NCI-H187 treated with DMSO at 0.1 percent for 48 hours (cell line): ENCODE results near the gene AMZ2.
"Not testable (repeated sequence)": the region's sequence is repeated elsewhere in the genome, so short reads cannot be mapped to it uniquely, and the experiment has no call there.

Experiments
- DNase-seq: peaks from one replicate; lab custom pipeline; 2025; lab: John Stamatoyannopoulos, UW

AMZ2 gene

DNA sequence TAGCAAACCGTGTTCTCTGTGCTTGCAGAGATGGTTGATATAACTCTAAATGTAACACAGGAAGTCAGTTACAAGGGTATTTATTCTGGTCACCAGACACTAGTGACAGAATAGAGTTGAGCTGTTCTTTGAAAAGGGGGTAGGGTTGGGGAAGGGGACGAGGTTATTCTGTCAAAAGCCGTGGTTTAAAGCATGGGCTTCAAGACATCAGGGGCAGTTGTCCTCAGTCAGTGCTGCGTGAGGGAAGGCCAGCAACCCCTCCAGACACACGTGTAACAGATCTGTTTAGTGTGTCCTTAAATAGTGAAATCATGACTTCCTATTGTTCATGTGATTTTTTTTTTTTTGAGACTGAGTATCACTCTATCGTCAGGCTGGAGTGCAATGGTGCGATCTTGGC is 5.6 kb downstream of the AMZ2 start:
- not testable (repeated sequence) for DNase-seq

- no peak for DNase-seq
Observed at GRCh38 chr17:68255151-68255550, 7.3 kb downstream of the AMZ2 start.

DNA sequence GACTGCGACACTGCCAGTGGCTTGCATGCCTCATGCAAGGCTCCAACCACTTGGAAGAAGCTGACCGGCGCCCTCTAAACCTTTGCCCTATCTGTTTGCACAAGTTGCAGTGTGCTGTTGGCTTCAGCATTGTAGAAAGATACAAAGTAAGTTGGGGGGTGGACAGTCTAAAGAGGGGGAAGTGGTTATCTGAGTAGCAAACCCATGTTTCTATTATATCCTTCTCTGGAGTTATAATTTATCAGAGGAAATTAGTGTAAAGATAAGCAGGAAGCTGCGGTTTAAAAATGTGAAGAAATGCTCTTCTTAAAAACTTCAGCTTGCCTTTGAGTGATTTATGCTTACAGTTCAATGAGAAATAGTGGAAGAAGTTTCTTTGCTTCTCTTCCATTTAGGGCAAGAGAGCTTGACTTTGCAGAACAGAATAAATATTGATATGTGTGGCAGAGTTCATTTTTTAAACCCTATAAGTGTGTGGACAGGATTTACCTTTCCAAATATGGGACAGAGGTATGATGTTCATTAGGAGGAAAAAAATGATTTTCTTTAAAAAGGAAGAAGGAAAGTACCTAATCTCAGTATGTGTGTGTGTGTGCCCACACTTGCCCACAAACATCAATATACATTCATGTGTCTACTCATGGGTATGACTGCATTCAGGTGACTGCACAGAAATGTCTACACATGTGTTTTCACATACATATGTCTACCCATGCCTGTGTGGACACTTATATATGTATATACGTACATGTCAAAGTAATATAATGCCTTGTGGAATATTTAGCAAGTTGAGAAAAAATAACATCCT is 8.1 kb downstream of the AMZ2 start:
- no peak for DNase-seq

DNA sequence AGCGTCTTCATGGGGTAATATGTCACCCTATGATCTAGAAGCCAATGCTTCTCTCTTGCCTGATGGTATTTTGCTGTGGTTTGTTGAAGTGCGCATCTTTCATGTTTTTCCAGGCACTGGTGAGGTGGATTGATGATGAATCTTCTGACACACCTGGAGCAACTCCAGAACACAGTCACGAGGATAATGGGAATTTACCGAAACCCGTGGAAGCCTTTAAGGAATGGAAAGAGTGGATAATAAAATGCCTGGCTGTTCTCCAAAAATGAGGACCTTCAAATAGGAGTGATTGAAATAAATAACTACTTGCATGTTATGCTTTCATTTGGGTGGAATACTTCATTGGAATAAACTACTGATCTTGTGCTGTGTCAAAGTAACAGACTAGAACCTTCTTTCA is 8.9 kb downstream of the AMZ2 start:
- DNase-seq = not testable (repeated sequence)

DNA sequence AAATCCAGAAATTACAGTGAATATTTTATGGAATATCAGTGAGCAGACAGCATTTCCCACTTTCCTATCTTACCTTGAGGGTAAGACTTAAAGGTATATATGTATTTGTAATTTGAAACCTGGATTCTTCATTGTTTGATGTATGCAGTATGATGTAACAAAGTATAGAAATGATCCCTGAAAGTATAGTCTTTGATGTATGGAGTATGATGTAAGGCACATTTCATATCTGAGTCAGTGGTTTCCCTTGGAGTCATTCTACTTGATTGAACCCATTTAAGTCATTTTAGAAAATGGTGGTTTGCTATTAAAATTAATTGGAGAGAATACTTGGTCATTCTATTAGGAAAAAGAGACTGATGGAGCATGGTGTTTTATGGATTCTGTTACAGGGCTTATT is 10.1 kb downstream of the AMZ2 start:
- DNase-seq = no peak

GRCh38 chr17:68258890-68259647 is 11.2 kb downstream of the AMZ2 start:
- DNase-seq = not testable (repeated sequence)

- DNase-seq = not testable (repeated sequence)
Observed at GRCh38 chr17:68259648-68259951, 11.8 kb downstream of the AMZ2 start.

DNA sequence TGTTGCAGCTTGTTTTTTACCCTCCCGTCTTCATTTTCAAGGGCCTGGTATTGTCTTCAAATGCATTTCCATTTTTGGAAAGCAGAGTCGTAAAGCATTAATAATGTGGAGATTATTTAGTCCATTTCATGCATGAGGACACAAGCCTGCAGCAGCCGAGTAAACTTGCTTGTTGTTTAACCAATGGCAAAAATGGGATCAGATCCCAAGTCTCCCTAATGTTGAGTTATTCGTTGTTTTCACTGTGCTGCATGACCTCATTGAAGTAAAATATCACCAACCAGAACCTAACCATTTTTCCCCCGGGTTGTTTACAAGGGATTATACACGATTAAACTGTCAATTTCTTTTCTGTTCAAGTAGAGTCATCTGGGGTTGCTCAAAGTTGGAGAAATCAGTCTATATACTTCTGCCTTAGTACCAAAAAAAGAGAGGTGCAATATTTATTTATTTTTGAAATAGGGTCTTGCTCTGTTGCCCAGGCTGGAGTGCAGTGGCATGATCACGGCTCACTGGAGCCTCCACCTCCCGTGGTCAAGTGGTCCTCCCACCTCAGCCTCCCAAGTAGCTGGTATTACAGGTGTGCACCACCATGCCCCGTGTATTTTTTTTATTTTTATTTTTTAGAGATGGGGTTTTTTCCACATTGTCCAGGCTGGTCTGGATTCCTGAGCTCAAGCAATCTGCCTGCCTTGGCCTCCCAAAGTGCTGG is 12.4 kb downstream of the AMZ2 start:
- DNase-seq = no peak

DNA sequence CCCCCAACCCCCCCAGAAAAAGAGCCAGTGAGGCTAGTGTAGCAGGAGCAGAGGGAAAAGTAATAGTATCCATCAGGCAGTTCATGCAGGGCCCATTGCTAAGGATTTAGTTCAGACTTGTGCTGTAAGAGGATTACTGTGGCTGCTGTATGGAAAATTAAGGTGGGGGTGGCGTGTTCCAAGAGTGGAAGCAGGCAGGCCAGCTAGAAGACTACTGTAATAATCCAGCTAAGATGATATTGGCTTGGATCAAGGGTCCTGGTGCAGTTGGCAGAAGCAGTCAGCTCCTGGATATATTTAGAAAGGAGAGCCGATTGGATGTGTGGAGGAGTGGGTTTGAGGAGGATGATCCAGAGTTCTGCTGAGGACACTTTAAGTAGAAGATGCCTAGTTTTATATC is 14.6 kb downstream of the AMZ2 start:
- DNase-seq = not testable (repeated sequence)

DNA sequence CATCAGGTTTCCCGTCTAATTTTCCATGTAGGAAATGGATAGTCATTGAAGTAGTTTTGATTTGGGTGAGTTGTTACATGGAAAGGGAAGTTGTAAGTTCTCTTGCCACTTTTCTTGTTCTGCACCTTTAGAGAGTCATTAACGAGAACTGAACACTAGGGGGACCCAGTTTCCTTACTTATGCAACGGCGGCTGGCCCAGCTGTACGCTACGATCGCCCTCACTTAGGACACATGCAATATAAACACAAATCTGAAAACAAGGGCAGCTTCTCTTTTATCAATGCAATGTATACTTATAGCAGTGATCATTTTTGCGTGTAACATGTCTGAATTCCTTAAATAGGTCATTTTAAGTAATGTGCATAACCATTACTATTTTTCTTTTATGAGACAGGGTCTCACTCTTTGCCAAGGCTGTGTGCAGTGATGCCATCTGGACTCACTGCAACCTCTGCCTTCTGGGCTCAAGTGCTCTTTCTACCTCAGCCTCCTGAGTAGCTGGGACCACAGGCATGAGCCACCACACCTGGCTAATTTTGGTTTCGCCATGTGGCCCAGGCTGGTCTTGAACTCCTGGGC is 15.3 kb downstream of the AMZ2 start:
- not testable (repeated sequence) for DNase-seq

DNA sequence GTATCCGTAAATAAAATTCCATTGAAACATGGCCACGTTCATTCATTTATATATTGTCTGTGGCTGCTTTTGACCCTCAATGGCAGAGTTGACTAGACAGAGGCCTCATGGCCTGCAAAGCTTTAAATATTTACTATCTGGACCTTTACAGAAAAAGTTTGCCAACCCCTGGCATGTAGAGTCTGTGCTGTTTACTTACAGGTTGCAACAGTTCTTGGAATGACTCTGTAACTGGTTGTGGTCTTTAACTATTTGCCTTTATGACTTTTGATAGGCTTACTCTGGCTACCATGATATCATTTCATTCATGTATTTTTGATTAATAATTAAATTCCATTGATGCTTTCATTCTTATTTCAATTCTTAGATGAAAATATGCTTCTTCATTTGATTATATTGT is 18.0 kb downstream of the AMZ2 start:
- not testable (repeated sequence) for DNase-seq

GRCh38 chr17:68273722-68274121 is 25.9 kb downstream of the AMZ2 start:
- DNase-seq = no peak

GRCh38 chr17:68276339-68276738 is 28.5 kb downstream of the AMZ2 start:
- not testable (repeated sequence) for DNase-seq

DNA sequence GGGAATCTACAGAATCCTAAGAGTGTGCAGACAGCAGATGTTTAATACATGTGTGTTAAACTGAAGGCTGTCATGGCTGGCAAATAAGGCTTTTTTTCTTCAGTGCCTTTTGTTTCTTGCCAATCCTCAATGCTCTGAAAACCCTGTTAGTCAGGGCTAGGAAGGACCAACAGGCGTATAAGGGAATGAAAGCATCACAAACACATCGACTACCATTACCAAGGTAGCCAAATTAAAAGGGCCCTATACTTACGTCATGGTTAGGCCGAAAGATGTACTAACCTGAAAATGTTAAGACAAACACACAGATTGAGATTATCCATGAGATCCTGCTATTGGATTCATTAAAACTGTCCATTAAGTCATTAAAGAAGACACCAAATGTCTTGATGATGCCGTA is 30.0 kb downstream of the AMZ2 start:
- DNase-seq = no peak

- DNase-seq = not testable (repeated sequence)
Observed at GRCh38 chr17:68281965-68282364, 34.1 kb downstream of the AMZ2 start.

GRCh38 chr17:68288375-68288774 is 40.5 kb downstream of the AMZ2 start:
- DNase-seq = no peak

DNA sequence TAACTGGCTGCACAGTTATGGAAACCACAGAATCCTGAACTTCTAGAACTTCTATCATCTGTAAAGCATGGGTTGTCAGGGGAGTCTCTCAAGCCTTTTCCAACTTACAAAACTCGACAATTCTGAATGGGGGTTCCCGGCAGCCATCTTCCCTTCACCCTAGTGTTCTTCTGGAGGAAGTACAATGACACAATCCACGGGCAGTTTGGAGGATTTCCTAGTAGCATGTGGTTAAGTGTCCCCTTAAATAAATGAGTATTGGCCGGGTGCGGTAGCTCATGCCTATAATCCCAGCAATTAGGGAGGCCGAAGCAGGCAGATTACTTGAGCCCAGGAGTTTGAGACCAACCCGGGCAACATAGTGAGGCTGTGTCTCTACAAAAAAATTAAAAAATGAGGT is 41.0 kb downstream of the AMZ2 start:
- no peak for DNase-seq

DNA sequence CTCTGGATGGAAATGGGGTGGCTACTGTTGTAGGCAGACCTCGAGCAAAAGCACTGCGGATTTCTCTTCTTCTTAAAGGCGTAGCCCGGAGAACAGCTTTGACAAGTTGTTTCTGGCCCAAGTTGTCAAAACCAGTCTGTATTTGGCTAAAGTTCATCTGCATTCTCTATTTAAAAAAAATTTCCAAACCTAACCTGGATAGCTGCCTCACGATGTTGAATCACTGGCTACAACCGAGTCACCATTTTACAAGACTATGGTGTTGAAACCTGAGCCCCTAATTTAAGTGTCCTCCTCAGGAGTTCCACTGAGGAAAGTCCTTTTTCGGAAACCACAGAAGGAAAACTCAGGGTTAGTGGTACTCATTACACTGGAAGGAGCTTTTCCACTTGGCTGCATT is 41.6 kb downstream of the AMZ2 start:
- DNase-seq = no peak

GRCh38 chr17:68289936-68290267 is 42.1 kb downstream of the AMZ2 start:
- DNase-seq = no peak

GRCh38 chr17:68290268-68290954 is 42.6 kb downstream of the AMZ2 start:
- no peak for DNase-seq

DNA sequence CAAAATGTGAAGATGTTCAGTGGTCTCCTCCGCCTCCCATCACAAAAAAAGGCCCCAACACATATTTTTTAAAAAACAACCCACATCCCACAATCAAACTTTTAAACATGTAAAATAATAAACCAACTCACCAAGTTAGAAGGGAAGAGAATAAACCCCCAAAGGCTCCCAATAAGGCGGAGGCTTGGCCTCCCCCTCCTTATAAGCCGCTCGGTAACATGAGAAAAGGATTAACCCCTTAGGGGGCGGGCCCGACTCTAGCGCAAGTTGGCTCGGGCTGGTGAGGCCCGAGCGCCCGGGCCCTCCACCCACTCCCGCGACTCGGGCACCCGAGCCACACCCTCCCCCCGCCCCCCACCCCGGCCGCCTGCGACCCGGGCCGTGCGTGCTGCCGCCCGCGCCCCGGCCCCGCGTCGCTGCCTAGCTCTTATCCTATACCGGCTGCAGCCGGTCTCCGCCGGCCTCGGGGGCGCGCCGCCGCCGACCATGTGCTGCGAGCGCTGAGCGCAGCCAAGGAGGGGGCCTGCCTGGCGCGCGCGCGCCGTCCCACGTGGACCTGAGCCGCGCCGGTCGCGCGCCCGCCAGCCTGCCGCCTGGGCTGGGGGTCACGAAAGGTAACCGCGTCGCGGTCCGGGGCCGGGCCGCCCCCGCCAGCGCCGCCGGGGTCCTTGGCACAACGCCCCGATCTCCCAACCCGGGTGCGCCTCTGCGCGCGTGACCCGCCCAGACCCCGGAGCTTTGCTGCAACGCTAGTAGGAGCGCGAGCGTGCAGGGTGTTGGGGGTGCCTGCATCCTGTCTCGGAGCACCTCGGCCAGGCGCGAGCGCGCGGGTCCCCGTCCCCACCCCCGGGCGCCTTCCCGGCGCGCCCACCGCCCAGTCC is 43.4 kb downstream of the AMZ2 start, which contains the start of the genes ARSG and SLC16A6:
ARSG (plus strand) TSS at position 541 of the 881 bp plus-strand sequence. CDS start 15,999 bp downstream, outside the sequence.
SLC16A6 (minus strand) TSS at position 173 of the 881 bp plus-strand sequence. CDS start 12,807 bp downstream, outside the sequence.
- DNase-seq = no peak
